ENCODE data around the gene ZNF611. TPM values are rescaled to one million over a fixed set of nuclear protein-coding genes. Genes with fewer than 3 reads are reported as not detected.
"Not testable (repeated sequence)": the region's sequence is repeated elsewhere in the genome, so short reads cannot be mapped to it uniquely, and the experiment has no call there.

Gene ZNF611
- total RNA-seq, 4 donors from 2014 or later = 10.1 to 15.4 (median 11.9) TPM

GRCh38 chr19:52679598-52679997 is 55.2 kb downstream of the ZNF611 start:
- no peak for TF ChIP-seq CTCF (IDR thresholded peaks at IDR 0.05)
- DNase-seq (ENCODE audit: low spot score) = no peak
- no peak for ATAC-seq (ENCODE audit: low FRiP score)

GRCh38 chr19:52675239-52675638 is 59.6 kb downstream of the ZNF611 start:
- DNase-seq (ENCODE audit: low spot score); ATAC-seq (ENCODE audit: low FRiP score): not testable (repeated sequence)

- no peak for TF ChIP-seq CTCF (IDR thresholded peaks at IDR 0.05)
- ATAC-seq (ENCODE audit: low FRiP score) = no peak
Observed at GRCh38 chr19:52673014-52673413, 61.8 kb downstream of the ZNF611 start.

GRCh38 chr19:52670046-52670445 is 64.8 kb downstream of the ZNF611 start:
- no peak for DNase-seq (ENCODE audit: low spot score)
- no peak for ATAC-seq (ENCODE audit: low FRiP score)
- no peak for TF ChIP-seq CTCF (IDR thresholded peaks at IDR 0.05)

More at GRCh38 chr19:52673014-52673413, 61.8 kb downstream of the ZNF611 start:
- no peak for DNase-seq (ENCODE audit: low spot score)

- DNase-seq (ENCODE audit: low spot score) (no peak), ATAC-seq (ENCODE audit: low FRiP score) (no peak)
- TF ChIP-seq CTCF (IDR thresholded peaks at IDR 0.05) = no peak
Observed at GRCh38 chr19:52669586-52669985, 65.3 kb downstream of the ZNF611 start.

GRCh38 chr19:52667972-52668371 is 66.9 kb downstream of the ZNF611 start:
- ATAC-seq (ENCODE audit: low FRiP score) = no peak
- DNase-seq (ENCODE audit: low spot score) = no peak
- no peak for TF ChIP-seq CTCF (IDR thresholded peaks at IDR 0.05)

- ATAC-seq (ENCODE audit: low FRiP score) (no peak), DNase-seq (ENCODE audit: low spot score) (no peak)
- no peak for TF ChIP-seq CTCF (IDR thresholded peaks at IDR 0.05)
Observed at GRCh38 chr19:52666506-52666905, 68.3 kb downstream of the ZNF611 start.

- TF ChIP-seq CTCF (IDR thresholded peaks at IDR 0.05) = no peak
- no peak for ATAC-seq (ENCODE audit: low FRiP score)
- DNase-seq (ENCODE audit: low spot score) = no peak
Observed at GRCh38 chr19:52665529-52665928, 69.3 kb downstream of the ZNF611 start.

Data from omental fat pad (tissue), 4 donors.